ENCODE results near the gene CD7.

- no peak for TF ChIP-seq CTCF (IDR thresholded peaks at IDR 0.05; ENCODE audit: extremely low read depth in 1 of 2, insufficient read depth in 1 of 2, low read depth in 1 of 2, low read length in 2 of 2)
- TF ChIP-seq POLR2AphosphoS5 (IDR thresholded peaks at IDR 0.05; ENCODE audit: insufficient read depth, low read depth, low read length): no peak
- no peak for TF ChIP-seq EZH2 (IDR thresholded peaks at IDR 0.05; ENCODE audit: borderline replicate concordance, low read depth, low read length, severe bottlenecking)
- TF ChIP-seq POLR2A (IDR thresholded peaks at IDR 0.05; ENCODE audit: low read depth, low read length): no peak
- no peak for TF ChIP-seq MAX (IDR thresholded peaks at IDR 0.05; ENCODE audit: insufficient read depth, insufficient read length)
- TF ChIP-seq JUN (IDR thresholded peaks at IDR 0.05; ENCODE audit: borderline replicate concordance, insufficient read depth, insufficient read length, low read depth): no peak
- no peak for TF ChIP-seq GATA2 (IDR thresholded peaks at IDR 0.05; ENCODE audit: insufficient read depth, insufficient read length, low read depth, low read length)
- no peak for TF ChIP-seq FOS (IDR thresholded peaks at IDR 0.05; ENCODE audit: borderline replicate concordance, insufficient read depth, low read length)
Observed at GRCh38 chr17:82353484-82353883, 36.1 kb upstream of the CD7 start.

All from endothelial cell of umbilical vein (primary cell).